Caco-2 (cell line): ENCODE results near the gene CRACR2A. TPM values are rescaled to one million over a fixed set of nuclear protein-coding genes. Genes with fewer than 3 reads are reported as not detected.

ENCODE experiments used
- BruUV-seq: library from RNA; stranded (reverse); fragments of 400-500 nt; replicated peaks from 2 replicates; lab custom pipeline; 2021; lab: Mats Ljungman, UMichigan
- CTCF ChIA-PET: fragments of 300-600 bp; sonication (Branson Sonifier 250); formaldehyde crosslinking; loops from one replicate; lab custom pipeline; 2022; ENCODE audit warnings: antibody characterized with exemption; lab: Charles Lee
- POLR2A ChIA-PET: fragments of 300-600 bp; sonication (Branson Sonifier 250); formaldehyde crosslinking; loops from one replicate; lab custom pipeline; 2022; ENCODE audit warnings: antibody characterized with exemption; lab: Charles Lee
- DNase-seq, 2 experiments: peaks; one replicate each; pipeline versions ENCODE4 v3.0.0 to v3.0.0-alpha.2; 2020 to 2022
- H3K27me3 ChIP-seq: replicated peaks from 2 replicates; pipeline ENCODE4 v1.6.0; 2011; ENCODE audit warnings: low read length; ENCODE audit not compliant: control insufficient read depth, insufficient read depth
- H3K36me3 ChIP-seq: 2 replicates; pipeline ENCODE4 v1.5.1; 2011; ENCODE audit warnings: low read length; ENCODE audit not compliant: control insufficient read depth, insufficient read depth
- H3K4me1 ChIP-seq: fragments of 250-450 bp; sonication (Bioruptor Pico); 2 replicates; pipeline ENCODE4 v1.5.1; 2020; ENCODE audit warnings: mild to moderate bottlenecking
- H3K4me3 ChIP-seq: 2 replicates; pipeline ENCODE4 v1.5.1; 2011; ENCODE audit warnings: low read depth, mild to moderate bottlenecking, control low read depth, low read length
- H3K9me3 ChIP-seq: fragments of 250-450 bp; sonication (Bioruptor Pico); 2 replicates; pipeline ENCODE4 v1.5.1; 2020; ENCODE audit warnings: mild to moderate bottlenecking, moderate library complexity
- H3K27ac Mint-ChIP-seq: one replicate; pipeline ENCODE4 v1.8.0; 2022; ENCODE audit warnings: mixed read lengths; ENCODE audit not compliant: unreplicated experiment
- H3K27me3 Mint-ChIP-seq: one replicate; pipeline ENCODE4 v1.8.0; 2022; ENCODE audit warnings: mixed read lengths; ENCODE audit not compliant: insufficient read depth, unreplicated experiment
- H3K36me3 Mint-ChIP-seq: one replicate; pipeline ENCODE4 v1.8.0; 2022; ENCODE audit warnings: mild to moderate bottlenecking, mixed read lengths; ENCODE audit not compliant: insufficient read depth, unreplicated experiment
- H3K4me1 Mint-ChIP-seq: one replicate; pipeline ENCODE4 v1.8.0; 2022; ENCODE audit warnings: low read depth, mixed read lengths; ENCODE audit not compliant: unreplicated experiment
- H3K4me3 Mint-ChIP-seq: one replicate; pipeline ENCODE4 v1.8.0; 2022; ENCODE audit warnings: mild to moderate bottlenecking, moderate library complexity, mixed read lengths; ENCODE audit not compliant: unreplicated experiment
- H3K9me3 Mint-ChIP-seq: one replicate; pipeline ENCODE4 v1.8.0; 2022; ENCODE audit warnings: mixed read lengths; ENCODE audit not compliant: unreplicated experiment
- CTCF ChIP-seq, 2 experiments: fragments of 200-600 bp in 1 of 2; IDR thresholded peaks; 1 replicate in 1 of 2; 2 replicates in 1 of 2; pipeline versions ENCODE4 v1.5.1 to v1.8.0; 2011 to 2022; ENCODE audit warnings: antibody characterized with exemption in 1 of 2, control low read depth in 1 of 2, inconsistent platforms in 1 of 2, low read depth in 1 of 2, low read length in 1 of 2, mild to moderate bottlenecking in 1 of 2, moderate library complexity in 1 of 2; ENCODE audit not compliant: insufficient read depth in 1 of 2, severe bottlenecking in 1 of 2, unreplicated experiment in 1 of 2
- intact Hi-C: fragments of 100-400 bp; cut with micrococcal nuclease; formaldehyde crosslinking; loops from one replicate; pipeline ENCODE4 v1.10.0; 2022; ENCODE audit not compliant: unreplicated experiment
- total RNA-seq: library from RNA; stranded (reverse); gene quantifications from 2 replicates; pipeline ENCODE4 v1.2.3, GENCODE V29; 2022

CRACR2A gene
- total RNA-seq, 1 experiment from 2014 or later: 16.5 TPM

- Histone ChIP-seq H3K9me3 (no peaks in the 10 kb centered on the region), H3K27me3 (no peaks in the 10 kb centered on the region), H3K36me3 (no peaks in the 10 kb centered on the region), H3K4me3 (peak overlapping the region; percentile 67; the same call in 1 of the 2 replicates), H3K4me1 (0 out of 2 replicates have a peak, but pooled peaks cover 3% of the 10 kb centered on the region)
- DNase-seq: no peak
- intact Hi-C loops: no loop called here
- peak overlapping the region; percentile 64 for H3K4me3 Mint-ChIP-seq
- CTCF ChIA-PET: interaction anchor here (0.7 to 1.1 kb wide), 3 partner anchors 18 to 213 kb away, joined by 3 to 5 read pairs (median 4); no protein-coding TSS in a partner anchor
- POLR2A ChIA-PET: interaction anchor here (0.6 kb wide), 1 partner anchor 81 kb away, joined by 3 read pairs; no protein-coding TSS in a partner anchor
- no peaks in the 10 kb centered on the region for H3K9me3 Mint-ChIP-seq
- no peaks in the 10 kb centered on the region for H3K36me3 Mint-ChIP-seq
- H3K27me3 Mint-ChIP-seq: no peaks in the 10 kb centered on the region
- BruUV-seq: no TSS peak
- peak overlapping the region; percentile 16 for H3K27ac Mint-ChIP-seq
- H3K4me1 Mint-ChIP-seq: peaks cover 14% of the 10 kb centered on the region
- no peak for TF ChIP-seq CTCF (IDR thresholded peaks at IDR 0.05; ENCODE audit: insufficient read depth in 1 of 2, low read depth in 1 of 2, low read length in 1 of 2, severe bottlenecking in 1 of 2, unreplicated experiment in 1 of 2)
These were observed 805 bp upstream of the CRACR2A start for GRCh38 chr12:3753544-3754284.

GRCh38 chr12:3752096-3752709 is 706 bp downstream of the CRACR2A start:
- DNase-seq: peak; percentile 54 to 69
- Histone ChIP-seq H3K4me3 (peak overlapping the region; percentile 67), H3K36me3 (no peaks in the 10 kb centered on the region), H3K27me3 (no peaks in the 10 kb centered on the region), H3K9me3 (no peaks in the 10 kb centered on the region), H3K4me1 (0 out of 2 replicates have a peak, but pooled peaks cover 3% of the 10 kb centered on the region)
- H3K4me3 Mint-ChIP-seq: peak overlapping the region; percentile 64
- H3K9me3 Mint-ChIP-seq: no peaks in the 10 kb centered on the region
- peaks cover 14% of the 10 kb centered on the region for H3K4me1 Mint-ChIP-seq
- ChIA-PET CTCF (interaction anchor here (0.6 to 1.1 kb wide), 3 partner anchors 20 to 440 kb away, joined by 3 to 6 read pairs (median 5); no protein-coding TSS in a partner anchor), POLR2A (no interaction called here)
- H3K27ac Mint-ChIP-seq: peak overlapping the region; percentile 24
- TF ChIP-seq CTCF (IDR thresholded peaks at IDR 0.05; ENCODE audit: insufficient read depth in 1 of 2, low read depth in 1 of 2, low read length in 1 of 2, severe bottlenecking in 1 of 2, unreplicated experiment in 1 of 2): no peak
- intact Hi-C loops: no loop called here
- BruUV-seq: no TSS peak
- no peaks in the 10 kb centered on the region for H3K36me3 Mint-ChIP-seq
- H3K27me3 Mint-ChIP-seq: no peaks in the 10 kb centered on the region
